GM12891 (cell line): Measurements from ENCODE around the gene PTP4A1.

ENCODE experiments used
- POLR2A ChIP-seq: IDR thresholded peaks from 2 replicates; pipeline ENCODE4 v1.6.1; 2011; ENCODE audit warnings: low read depth, low read length, control low read depth
- POLR2AphosphoS5 ChIP-seq: IDR thresholded peaks from 2 replicates; pipeline ENCODE4 v1.6.1; 2011; ENCODE audit warnings: low read depth, low read length, control low read depth
- POU2F2 ChIP-seq: IDR thresholded peaks from 2 replicates; pipeline ENCODE4 v1.6.1; 2011; ENCODE audit warnings: low read depth, mild to moderate bottlenecking, control low read depth, low read length, moderate library complexity
- SPI1 ChIP-seq: IDR thresholded peaks from 2 replicates; pipeline ENCODE4 v1.6.1; 2011; ENCODE audit warnings: low read depth, low read length, control low read depth

DNA sequence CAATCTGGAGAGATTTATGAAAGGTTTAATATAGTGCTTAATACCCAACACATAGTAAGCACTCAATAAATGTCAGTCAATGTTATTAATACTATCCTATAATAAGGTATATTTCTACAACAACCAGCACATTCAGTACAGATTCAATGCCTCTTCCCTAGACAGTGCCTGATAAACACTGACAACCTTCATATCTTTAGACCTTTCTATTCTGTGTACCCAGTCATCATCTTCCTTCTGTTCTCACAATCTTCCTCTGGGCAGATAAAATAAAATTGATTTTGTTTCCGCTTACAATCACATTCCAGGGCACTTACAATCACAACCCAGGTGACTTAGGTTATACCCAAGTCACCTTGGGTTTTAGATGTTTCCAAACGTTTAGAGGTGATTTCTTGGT, 11.0 kb upstream of the PTP4A1 start:
- TF ChIP-seq POLR2AphosphoS5: no peak
- no peak for TF ChIP-seq POLR2A
- TF ChIP-seq POU2F2: no peak
- TF ChIP-seq SPI1: no peak
